ENCODE data around the gene CNOT1.
"Not testable (repeated sequence)": the region's sequence is repeated elsewhere in the genome, so short reads cannot be mapped to it uniquely, and the experiment has no call there.

Gene CNOT1

DNA sequence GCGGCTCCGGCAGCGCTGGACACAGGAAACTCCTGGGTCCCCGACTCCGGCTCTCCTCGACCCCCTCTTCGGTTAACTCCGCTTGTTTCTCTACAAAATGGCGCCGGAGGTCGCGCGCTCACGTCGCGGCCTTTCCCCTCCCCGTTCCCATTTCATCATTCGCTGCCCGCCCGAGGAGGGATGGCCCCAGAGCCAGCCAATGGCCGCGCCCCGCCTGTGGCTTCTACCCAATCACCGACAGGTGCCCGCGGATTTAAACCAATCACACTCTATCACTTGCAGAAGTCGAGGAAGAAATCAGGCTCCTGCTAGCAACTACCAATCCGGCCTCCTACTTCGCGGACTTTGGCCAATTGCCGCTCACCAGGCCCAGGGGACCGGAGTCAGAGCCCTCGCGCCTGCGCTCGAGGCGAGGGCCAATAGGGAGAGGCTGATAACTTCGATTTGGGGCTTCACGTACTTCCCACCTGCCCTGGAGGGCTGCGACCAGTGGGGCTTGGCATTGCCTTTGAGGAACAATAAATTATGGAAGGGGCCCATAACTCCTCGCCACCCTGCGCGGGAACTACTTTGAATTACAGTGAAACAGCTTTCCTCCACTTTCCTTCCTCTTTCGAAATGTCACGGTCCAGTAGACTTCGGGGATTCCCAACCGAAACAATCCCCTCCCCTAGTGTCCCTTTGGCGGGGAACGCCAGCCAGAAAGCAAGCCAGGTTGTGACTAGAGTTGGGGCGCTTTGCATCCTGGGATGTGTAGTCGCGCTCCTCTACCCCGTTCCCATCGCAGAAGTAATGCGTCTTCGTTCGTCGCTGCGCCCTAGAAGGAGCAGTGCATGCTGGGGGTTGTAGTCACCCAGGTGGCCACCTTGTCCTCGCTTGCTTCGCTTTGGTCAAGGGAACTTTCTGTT is at the start of gene CNOT1:
Gene CNOT1 (minus strand): TSS at position 94 of the 908 bp plus-strand sequence. CDS start 30,489 bp downstream, outside the sequence.
- peak; percentile 91 for DNase-seq

DNA sequence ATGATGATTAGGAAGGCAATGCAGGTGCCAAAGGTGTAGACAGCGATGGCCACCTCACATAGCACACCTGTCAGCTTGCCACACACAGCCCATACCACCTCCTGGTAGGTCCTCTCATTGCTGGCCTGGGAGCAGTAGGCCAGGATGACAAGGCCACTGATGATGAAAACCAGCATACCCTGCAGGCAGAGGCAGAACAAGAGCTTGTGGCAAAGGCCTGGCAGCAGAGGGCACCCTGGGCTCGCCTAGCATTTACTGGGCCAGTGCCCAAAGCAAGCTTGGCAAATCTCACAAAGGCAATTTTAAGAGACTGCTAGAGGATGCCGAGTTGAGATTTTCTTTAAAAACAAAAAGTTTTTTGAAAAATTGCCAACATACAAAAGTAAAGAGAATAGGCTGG is 49.1 kb upstream of the CNOT1 start:
- DNase-seq = no peak

DNA sequence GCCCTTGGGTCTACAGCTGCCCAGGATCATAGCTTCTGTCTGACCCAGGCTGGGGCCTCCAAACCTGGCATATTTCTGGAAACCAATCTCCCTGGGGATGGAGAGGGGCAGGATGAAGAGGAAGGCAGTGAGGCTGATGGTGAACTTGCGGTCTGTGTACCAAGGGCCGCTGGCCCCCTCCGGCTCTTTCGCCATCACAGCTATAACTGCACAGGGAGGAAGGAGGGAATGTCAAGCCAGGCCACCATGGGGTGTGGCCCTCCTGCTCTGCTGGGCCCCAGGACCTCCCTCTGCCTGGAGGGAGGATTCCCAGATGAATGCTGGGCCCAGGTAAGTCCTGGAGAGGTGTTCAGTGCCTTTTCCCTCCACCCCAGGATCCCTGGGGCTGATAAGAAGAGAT is 48.6 kb upstream of the CNOT1 start:
- DNase-seq = no peak

DNA sequence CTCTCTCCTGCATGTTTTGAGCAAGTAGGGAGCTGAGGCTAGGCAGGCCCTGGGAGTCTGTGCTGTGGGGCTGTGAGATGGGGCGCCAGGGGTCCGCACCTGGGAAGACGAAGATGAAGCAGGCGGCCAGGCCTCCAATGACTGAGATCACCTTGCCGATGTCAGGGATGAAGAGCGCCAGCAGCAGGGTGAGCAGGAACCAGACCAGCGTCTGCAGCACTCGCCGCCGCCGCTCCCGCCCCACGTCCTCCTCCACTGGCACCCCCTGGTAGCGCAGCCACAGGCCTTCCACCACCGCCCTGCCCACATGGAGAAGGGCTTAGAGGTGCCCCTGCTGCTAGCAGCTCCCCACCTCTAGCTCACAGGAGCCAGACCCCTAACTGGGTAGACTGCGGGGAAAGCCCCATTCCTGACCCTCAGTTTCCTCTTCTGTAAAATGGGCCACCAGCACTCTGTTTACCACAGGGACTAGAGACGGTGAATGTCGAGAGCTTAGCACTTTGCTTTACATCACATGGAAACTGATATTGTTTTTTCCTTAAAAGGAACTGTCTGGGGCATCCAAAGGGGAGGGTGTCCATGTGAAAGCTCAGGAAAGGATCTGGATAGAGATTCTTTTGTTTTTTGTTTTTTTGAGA is 41.4 kb upstream of the CNOT1 start:
- DNase-seq = no peak

DNA sequence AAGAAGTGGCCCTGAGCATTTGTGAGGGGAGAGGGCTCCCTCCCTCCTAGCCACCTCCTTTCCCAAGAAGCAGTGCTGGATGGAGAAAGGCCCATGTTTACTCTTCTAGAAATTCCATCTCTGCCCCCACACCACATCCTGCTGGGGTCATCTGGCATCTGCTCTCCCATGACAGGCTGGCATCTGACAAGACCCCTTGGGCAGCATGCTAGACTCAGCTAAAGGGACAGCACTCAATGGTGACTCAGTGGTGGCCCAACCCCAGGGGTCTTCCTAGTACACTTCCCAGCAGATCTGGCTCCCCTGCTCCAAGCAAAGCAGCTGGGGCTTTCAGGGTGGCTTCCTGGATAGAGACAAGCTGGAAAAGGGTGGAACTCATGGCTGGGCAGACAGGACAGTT is 40.6 kb upstream of the CNOT1 start:
- DNase-seq = no peak

DNA sequence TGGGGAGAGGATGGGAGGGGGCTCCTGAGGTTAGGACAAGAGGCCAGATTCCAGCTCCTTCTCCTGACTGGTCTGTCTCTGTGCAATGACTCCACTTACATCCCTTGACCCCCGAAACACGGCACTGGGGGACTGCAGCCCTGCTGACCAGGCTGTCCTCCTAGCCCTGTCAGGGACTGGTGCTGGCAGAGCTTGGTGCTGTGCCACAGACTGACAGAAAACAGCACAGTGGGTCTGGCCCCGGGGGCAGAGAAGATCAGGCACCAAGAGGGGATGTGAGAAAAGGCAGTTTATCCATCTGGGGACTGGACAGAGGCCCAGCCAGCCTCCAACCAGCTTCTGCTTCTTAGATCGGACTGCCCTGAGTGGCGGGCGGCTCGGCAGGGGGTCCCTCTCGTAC is 35.6 kb upstream of the CNOT1 start:
- no peak for DNase-seq

DNA sequence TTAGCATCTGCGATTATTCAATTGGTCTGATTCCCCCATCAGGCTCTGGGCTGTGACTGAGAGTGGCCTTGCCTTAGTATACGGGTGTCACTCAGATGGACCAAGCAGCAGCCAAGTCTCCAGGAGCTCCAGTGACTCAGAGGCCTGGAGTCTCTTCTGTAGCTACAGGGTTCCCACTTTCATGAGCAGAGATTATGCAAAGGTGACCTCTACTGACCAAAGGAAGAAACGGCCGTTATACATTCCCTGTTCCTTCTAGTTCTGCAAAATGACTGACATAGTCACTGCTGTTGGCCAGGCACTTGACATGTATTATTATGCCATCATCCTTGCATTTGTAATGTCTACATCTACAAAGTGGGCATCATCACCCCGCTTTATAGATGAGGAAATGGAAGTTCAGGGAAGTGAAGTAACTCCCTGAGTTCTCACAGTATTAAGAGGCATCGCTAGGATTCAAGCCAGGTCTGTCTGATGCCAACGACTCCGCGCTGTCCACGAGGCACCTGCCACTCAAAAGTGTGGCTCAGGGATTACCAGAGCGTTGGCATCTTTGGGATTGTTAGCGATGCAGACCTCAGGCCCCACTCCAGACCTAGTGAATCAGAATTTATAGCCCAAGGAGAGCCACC is 31.7 kb upstream of the CNOT1 start:
- peak; percentile 27 for DNase-seq

DNA sequence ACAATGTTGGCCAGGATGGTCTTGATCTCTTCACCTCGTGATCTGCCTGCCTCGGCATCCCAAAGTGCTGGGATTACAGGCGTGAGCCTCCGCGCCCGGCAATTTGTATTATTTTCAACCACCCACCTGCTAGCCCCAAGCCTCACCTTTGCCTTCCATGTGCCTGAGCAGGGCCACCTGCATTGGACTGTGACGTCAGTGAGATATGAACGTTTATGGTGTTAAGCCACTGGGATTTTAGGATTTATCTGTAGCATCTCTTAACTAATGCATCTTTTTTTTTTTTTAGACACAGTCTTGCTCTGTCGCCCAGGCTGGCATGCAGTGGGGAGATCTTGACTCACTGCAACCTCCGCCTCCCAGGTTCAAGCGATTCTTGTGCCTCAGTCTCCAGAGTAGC is 30.3 kb upstream of the CNOT1 start:
- DNase-seq = not testable (repeated sequence)

DNA sequence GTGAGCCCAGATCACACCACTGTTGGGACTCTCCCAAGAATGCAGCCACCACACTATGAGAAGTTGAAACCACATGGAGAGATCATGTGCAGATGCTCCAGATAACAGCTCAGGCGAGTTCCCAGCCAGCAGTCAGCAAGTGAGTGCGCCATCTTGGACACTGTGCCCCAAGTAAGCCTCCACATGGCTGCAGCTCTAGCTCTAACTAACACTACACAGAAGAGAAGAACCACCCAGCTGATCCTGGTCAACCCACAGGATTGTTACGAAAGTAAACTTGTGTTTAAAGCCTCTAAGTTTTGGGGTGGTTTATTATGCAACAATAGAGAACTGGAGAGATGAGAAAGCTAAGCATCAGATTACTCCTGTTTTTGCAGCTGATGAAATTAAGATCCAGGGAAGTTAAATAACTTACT is 29.2 kb upstream of the CNOT1 start:
- DNase-seq = no peak

DNA sequence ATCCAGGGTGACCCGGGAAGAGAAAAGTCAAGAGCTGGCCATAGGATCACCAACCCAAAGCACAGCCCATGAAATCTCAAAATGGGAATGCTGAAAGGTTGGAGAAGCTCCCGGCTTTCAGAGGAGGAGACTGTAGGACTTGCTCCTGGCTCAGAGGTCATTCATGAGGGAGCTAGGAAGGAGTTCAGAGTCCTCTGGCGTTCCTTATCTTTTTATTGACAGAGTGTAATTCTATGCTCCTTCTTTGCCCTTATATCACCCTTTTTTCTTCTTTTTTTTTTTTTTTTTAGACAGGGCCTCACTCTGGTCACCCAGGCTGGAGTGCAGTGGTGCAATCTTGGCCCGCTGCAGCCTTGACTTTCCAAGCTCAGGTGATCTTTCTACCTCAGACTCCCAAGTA is 27.3 kb upstream of the CNOT1 start:
- DNase-seq = no peak

DNA sequence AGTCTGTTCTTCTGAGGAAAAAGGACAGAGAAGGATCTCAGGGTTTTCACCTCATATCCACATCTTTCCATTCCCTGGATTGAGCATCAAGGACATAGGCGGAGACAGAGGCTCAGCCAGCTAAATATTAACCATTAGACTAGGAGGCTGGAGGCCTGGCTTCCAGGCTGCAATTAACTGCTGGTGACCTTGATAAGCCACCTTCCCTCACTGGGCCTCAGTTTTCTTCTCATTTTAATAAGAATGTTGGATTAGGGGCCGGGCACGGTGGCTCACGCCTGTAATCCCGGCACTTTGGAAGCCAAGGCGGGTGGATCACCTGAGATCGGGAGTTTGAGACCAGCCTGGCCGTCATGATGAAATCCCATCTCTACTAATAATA is 25.6 kb upstream of the CNOT1 start:
- DNase-seq = no peak

DNA sequence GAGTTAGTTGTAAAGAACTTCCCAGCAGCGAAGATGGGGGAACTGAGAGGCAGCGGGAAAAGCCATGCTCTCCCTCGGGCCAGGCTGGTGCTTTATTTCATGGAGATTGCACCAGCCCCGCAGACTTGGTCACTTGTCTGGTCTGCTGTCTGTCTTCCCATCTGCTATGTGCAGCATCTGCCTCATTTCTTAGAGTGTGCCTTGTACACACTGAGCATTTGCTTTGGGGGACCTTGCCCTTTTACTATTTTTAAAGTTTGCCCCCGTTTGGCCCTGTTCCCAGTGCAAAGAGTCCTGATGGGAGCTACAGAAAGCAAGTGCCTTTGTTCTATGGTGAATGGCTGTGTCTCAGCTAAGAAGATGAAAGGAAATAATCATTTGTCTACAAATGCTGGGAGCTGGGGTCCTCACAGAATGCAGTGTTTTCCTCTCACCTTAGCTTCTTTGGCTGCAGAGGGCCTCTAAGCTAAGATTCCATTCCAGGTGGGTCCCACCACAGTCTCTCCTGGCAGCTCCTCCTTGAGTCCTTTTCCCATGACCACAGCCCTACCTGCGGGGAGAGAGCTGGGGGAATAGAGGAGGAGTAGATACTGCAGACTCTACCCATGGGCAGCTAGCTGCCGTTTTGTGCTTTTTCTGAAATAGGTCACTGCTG is 25.1 kb upstream of the CNOT1 start:
- DNase-seq = no peak

DNA sequence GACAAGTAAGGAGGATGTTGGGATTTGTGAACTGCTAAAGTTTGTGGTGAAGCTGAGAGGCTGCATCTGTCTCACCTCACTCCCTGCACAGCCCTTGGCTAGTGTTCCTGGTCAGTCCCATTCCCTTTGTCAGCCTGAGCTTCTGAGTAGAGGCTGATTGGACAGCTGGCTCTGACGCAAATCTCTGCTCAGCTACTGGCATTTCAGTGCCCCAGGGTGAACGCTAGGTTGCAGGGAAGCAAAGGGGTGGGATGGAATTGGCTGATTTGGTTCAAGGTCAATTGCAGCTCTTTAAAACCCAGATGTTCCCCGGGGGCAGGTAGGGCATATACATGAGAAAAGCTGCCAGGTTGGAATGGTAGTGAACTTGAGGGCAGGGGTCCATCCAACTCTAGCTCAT is 23.1 kb upstream of the CNOT1 start:
- DNase-seq = no peak

DNA sequence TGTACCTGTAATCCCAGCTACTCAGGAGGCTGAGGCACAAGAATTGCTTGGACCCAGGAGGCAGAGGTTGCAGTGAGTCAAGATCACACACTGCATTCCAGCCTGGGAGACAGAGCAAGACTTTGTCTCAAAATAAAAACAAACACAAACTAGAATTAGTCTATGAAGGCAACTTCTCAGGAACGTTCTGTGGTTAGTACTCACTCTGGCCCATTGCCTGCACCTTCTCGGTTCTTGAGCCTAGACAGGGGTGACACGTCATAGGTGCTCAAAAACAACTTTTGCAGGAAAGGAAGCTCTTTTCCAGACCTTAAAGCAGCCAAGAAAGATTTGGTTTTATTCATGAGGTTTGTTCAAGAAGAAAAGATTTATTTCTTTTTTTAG is 22.3 kb upstream of the CNOT1 start:
- DNase-seq = no peak

DNA sequence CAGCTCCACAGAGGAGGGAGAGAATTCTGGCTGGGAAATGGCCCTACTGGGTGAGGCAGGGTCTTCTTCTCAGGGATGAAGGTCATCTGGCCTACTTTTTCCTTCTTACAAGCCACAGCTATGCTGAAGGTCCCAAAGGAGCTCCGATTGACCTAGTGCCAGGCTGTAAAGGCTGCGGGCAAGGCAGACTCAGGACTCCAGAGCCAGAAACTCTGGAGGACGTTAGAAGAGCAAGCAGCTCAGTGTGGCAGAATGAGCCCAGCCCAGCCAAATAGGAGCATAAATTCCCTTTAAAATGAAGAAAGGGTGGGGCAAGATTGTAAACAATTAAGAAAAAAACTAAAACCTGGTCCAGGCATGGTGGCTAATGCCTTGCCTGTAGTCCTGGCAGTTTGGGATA is 20.1 kb upstream of the CNOT1 start:
- DNase-seq = no peak

DNA sequence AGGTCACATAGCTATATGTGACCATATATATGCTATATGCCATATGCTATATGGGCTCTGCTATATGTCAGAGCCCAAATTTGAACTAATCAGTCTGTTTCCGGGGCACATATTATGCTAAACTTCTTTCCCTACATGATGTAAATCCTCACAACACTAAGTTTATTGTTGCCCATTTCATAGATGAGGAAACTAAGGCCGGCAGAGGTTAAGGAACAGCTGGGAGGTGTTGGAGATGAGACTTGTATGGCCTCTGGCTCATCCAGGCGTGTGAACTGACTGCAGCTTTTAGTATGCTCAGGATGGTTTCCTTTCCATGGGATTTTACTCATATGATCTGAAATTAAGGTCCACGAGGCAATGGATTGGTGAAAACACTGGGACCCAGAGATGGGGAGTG is 17.5 kb upstream of the CNOT1 start:
- DNase-seq = no peak

DNA sequence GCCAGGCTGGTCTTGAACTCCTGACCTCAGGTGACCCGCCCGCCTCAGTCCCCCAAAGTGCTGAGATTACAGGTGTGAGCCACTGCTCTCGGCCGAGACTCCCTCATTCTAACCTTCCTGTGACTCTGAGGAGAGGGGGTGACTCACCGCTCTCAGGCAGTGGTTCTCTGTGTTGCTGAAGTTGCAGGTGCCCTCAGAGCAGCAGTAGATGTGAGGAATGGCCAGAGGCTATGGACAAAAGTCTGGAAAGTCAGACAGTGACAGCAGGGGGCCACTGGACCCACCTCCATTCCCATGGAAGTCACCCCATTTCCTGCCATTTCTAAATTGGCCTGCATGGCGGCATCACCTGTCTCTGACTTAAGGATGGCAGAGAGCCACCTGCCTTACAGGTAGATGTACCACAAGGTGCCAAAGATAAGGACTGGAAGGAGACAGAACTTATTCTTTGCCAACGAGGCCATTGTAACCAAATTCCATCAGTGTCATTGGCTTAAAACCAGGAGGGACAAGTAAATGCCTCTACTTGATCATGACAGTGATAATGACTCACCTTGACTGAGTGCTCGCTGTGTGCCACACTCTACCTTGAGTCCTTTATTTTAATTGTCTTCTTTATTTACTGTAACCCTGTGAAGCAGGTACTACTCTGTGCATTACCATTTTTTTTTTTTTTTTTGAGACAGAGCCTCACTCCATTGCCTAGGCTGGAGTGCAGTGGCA is 15.3 kb upstream of the CNOT1 start:
- no peak for DNase-seq

DNA sequence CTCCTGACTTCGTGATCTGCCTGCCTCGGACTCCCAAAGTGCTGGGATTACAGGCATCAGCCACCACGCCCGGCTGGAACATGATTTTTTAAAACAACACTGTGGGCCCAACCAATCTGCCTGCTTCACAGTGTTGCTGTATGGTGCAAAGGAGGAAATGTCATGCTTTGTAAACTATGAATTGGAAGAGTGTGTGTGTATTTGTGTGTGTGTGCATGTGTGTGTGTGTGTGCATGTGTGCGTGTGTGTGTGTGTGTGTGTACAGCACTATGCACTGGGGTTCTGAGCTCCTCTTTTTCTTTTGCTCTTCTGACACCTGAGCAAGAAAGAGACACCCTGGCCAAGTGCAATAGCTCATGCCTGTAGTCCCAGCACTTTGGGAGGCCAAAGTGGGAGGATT is 14.5 kb upstream of the CNOT1 start:
- DNase-seq = no peak

DNA sequence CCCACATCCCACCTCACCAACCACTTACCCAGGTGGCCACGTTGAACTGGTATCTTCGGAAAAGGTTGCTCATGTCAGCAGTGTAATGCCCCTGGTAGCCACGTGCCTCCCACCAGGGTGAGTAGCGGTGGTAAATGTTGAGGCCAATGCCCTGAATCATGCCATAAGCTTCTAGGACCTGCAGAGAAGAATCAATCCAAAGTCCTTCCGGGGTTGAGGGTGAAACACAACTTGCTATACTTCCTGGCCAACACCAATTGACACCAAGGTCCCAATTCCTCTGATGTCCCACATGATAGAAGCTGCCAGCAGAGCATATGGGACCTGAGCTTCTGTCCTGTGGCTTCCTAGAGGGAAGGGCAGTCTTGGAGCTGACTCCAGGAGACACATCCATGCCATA is 11.3 kb upstream of the CNOT1 start:
- DNase-seq = no peak

DNA sequence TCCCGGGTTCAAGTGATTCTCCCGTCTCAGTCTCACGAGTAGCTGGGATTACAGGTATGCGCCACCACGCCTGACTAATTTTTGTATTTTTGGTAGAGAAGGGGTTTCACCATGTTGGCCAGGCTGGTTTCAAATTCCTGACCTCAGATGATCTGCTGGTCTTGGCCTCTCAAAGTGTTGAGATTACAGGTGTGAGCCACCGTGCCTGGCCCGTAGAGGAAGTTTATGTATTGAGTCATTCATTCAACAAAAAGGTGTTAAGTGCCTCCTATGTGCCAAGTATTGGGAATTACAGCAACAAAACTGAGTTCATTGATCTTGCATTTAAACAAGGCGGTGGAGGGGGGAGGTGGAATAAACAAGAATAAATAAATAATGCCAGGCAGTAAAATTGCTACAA is 10.2 kb upstream of the CNOT1 start:
- no peak for DNase-seq

DNA sequence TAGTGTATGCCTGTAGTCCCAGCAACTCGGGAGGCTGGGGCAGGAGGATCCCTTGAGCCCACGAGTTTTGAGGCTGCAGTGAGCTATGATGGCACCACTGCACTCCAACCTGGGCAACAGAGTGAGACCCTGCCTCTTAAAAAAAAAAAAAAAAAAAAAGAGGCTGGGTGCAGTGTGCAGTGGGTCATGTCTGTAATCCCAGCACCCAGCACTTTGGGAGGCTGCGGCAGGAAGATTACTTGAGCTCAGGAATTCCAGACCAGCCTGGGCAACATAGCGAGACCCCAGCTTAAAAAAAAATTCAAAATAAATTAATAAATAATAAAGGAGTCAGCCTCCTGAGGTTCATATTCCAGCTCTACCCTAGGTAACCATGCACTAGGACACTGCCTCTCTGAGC is 9.6 kb upstream of the CNOT1 start:
- no peak for DNase-seq

DNA sequence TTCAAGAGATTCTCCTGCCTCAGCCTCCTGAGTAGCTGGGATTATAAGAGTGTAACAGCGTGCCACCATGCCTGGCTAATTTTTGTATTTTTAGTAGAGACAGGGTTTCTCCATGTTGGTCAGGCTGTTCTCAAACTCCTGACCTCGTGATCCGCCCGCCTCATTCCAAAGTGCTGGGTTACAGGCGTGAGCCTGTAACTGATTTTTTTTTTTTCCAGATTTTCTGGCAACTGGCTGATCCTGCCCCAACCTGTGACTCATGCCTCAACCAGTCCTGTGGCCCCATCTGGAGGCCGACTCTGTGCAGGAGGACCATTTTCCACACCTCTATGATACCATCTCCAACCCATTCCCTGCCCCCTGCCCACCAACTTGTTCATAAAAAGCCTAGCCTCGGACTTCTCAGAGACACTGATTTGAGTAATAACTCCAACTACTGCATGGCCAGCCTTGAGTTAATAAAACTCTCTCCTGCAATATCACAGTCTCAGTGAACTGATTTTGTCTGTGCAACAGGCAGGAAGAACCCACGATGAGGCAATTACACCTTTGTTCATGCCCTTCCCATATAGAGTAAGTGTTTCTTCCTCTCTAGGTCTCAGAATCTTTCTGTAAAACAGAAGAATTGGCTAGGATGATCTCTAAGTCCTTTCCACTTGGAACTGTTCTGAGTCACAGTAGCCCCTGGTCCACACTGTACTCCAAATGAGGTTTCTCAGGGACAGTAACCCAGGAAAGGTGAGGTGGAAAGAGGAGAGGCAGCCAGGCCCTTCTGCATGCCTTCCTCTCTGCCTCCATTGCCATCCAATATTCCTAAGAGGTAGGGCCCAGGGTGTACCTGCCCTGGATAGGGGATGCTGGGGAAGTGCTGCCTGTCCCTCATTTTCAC is 8.8 kb upstream of the CNOT1 start:
- no peak for DNase-seq

All from NCI-H2029 treated with DMSO at 0.1 percent for 48 hours (cell line).